ENCODE data around the gene FLRT2. TPM values are rescaled to one million over a fixed set of nuclear protein-coding genes. Genes with fewer than 3 reads are reported as not detected.

Gene FLRT2
- total RNA-seq, 1 experiment from 2014 or later, result 0.17 TPM

DNA sequence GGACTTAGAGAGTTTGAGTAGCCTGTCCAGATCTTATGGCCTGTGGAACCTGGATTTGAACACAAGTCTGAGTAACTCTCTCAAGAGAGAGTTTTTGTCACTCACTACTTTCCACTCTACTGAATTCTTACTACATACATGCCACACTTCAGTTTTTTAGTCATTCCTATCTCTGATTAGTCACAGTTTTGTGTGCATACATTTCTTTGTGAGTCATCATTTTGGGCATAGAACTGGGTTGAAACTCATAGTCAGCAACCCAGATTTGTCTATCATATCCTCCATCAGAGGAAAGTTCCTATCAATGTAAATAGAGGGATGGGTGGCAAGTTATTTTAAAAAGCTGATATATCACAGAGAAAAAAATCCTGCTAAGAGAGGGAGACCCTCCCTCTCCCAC lies 42.9 kb downstream of the FLRT2 start (continued):
- TF ChIP-seq EGR1 (IDR thresholded peaks at IDR 0.05; ENCODE audit: low read depth) (no peak), JUND (IDR thresholded peaks at IDR 0.05) (no peak), FOSL1 (IDR thresholded peaks at IDR 0.05; ENCODE audit: low read depth) (no peak), ZFX (IDR thresholded peaks at IDR 0.05) (no peak), CEBPB (IDR thresholded peaks at IDR 0.05; ENCODE audit: low read depth) (no peak), EZH2 (IDR thresholded peaks at IDR 0.05) (no peak), RAD21 (IDR thresholded peaks at IDR 0.05; ENCODE audit: low read depth) (no peak), POLR2A (IDR thresholded peaks at IDR 0.05; ENCODE audit: borderline replicate concordance, extremely low read depth, insufficient read depth, insufficient read length) (no peak), CBX3 (IDR thresholded peaks at IDR 0.05; ENCODE audit: low read depth) (no peak), TCF7L2 (IDR thresholded peaks at IDR 0.05; ENCODE audit: borderline replicate concordance, extremely low read depth, insufficient read depth, insufficient read length) (no peak)

DNA sequence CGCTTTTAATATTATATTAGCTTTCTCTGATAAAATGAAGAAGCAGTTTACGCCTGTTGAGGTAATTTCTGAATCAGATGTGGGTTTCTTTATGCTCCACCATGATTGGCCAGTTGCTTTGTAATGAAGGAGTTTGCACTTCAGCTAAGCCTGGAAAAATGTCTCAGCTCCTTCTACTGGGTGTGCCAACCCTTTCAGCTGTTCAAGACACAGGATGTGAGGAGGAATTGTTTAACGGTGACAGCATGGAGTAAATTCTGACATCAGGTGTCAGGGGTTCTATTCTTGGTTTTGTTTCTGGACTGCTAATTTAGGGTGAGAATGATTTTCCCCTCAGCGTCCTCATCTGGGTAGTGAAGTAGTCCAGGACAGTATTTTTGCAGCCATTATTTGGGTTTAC lies 43.5 kb downstream of the FLRT2 start:
- no peak for ATAC-seq
- peaks cover 10 to 14% of the 10 kb centered on the region in 2 experiments; a peak in 2 of 4 replicates for H3K9me3 ChIP-seq (ENCODE audit: control insufficient read depth in 1 of 2, insufficient read depth in 1 of 2, low read depth in 1 of 2, low read length in 2 of 2)
- H3K9ac ChIP-seq (ENCODE audit: low read length), result no peak overlapping the region
- H3K4me1 ChIP-seq (ENCODE audit: control insufficient read depth in 1 of 2, insufficient read depth in 2 of 2, low read length in 2 of 2), result no peaks in the 10 kb centered on the region
- no peaks in the 10 kb centered on the region for H3K27me3 ChIP-seq (ENCODE audit: insufficient read depth, low read length)
- H3K4me3 ChIP-seq (replicated peaks in 1 of 2; ENCODE audit: low read depth in 1 of 2, low read length in 2 of 2), result no peak overlapping the region
- no peak overlapping the region for H3K27ac ChIP-seq (ENCODE audit: low read depth, low read length)
- ChIA-PET RAD21 (ENCODE audit: low non-redundant PET in 1 of 2, low total read pairs in 2 of 2, uncharacterized antibody in 2 of 2, unreplicated experiment in 2 of 2) (no interaction called here), CTCF (no interaction called here), POLR2A (no interaction called here)
- H3K9me2 ChIP-seq (ENCODE audit: insufficient read depth), result no peaks in the 10 kb centered on the region
- BruUV-seq (replicated peaks), result no TSS peak
- H3K4me2 ChIP-seq (ENCODE audit: low read length), result no peak overlapping the region
- H2AFZ ChIP-seq (ENCODE audit: low read depth, low read length, poor library complexity, severe bottlenecking), result no peak overlapping the region
- H3K79me2 ChIP-seq (ENCODE audit: insufficient read depth, low read length), result no peaks in the 10 kb centered on the region
- H3K36me3 ChIP-seq (ENCODE audit: control insufficient read depth in 1 of 2, insufficient read depth in 2 of 2, low read length in 2 of 2), result no peaks in the 10 kb centered on the region
- no peaks in the 10 kb centered on the region for H4K20me1 ChIP-seq (ENCODE audit: insufficient read depth)
- DNase-seq (ENCODE audit: low read depth, low spot score), result no peak
- intact Hi-C loops (cut with micrococcal nuclease), result no loop called here
- TF ChIP-seq, protein P1, sequence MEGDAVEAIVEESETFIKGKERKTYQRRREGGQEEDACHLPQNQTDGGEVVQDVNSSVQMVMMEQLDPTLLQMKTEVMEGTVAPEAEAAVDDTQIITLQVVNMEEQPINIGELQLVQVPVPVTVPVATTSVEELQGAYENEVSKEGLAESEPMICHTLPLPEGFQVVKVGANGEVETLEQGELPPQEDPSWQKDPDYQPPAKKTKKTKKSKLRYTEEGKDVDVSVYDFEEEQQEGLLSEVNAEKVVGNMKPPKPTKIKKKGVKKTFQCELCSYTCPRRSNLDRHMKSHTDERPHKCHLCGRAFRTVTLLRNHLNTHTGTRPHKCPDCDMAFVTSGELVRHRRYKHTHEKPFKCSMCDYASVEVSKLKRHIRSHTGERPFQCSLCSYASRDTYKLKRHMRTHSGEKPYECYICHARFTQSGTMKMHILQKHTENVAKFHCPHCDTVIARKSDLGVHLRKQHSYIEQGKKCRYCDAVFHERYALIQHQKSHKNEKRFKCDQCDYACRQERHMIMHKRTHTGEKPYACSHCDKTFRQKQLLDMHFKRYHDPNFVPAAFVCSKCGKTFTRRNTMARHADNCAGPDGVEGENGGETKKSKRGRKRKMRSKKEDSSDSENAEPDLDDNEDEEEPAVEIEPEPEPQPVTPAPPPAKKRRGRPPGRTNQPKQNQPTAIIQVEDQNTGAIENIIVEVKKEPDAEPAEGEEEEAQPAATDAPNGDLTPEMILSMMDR (IDR thresholded peaks at IDR 0.05 in 2 of 3, conservative IDR thresholded peaks at IDR 0.05 in 1 of 3; ENCODE audit: borderline replicate concordance in 1 of 3, insufficient read depth in 1 of 3, low read depth in 2 of 3, low read length in 2 of 3), result no peak
- TF ChIP-seq, protein P2, sequence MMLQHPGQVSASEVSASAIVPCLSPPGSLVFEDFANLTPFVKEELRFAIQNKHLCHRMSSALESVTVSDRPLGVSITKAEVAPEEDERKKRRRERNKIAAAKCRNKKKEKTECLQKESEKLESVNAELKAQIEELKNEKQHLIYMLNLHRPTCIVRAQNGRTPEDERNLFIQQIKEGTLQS (IDR thresholded peaks at IDR 0.05), result no peak
- TF ChIP-seq POLR2AphosphoS5 (IDR thresholded peaks at IDR 0.05; ENCODE audit: low read depth, low read length) (no peak), YY1 (IDR thresholded peaks at IDR 0.05; ENCODE audit: extremely low read depth, insufficient replicate concordance, low read depth, low read length) (no peak), ZFX (IDR thresholded peaks at IDR 0.05) (no peak), FOSL1 (IDR thresholded peaks at IDR 0.05; ENCODE audit: low read depth) (no peak), TCF7L2 (IDR thresholded peaks at IDR 0.05; ENCODE audit: borderline replicate concordance, extremely low read depth, insufficient read depth, insufficient read length) (no peak), POLR2A (IDR thresholded peaks at IDR 0.05; ENCODE audit: borderline replicate concordance, extremely low read depth, insufficient read depth, insufficient read length) (no peak), SIN3A (IDR thresholded peaks at IDR 0.05; ENCODE audit: low read depth) (no peak), JUND (IDR thresholded peaks at IDR 0.05) (no peak), SP1 (IDR thresholded peaks at IDR 0.05; ENCODE audit: low read depth) (no peak), EZH2 (IDR thresholded peaks at IDR 0.05) (no peak), RAD21 (IDR thresholded peaks at IDR 0.05; ENCODE audit: low read depth) (no peak), CBX3 (IDR thresholded peaks at IDR 0.05; ENCODE audit: low read depth) (no peak), CEBPB (IDR thresholded peaks at IDR 0.05; ENCODE audit: low read depth) (no peak)
- TF ChIP-seq, protein P3, sequence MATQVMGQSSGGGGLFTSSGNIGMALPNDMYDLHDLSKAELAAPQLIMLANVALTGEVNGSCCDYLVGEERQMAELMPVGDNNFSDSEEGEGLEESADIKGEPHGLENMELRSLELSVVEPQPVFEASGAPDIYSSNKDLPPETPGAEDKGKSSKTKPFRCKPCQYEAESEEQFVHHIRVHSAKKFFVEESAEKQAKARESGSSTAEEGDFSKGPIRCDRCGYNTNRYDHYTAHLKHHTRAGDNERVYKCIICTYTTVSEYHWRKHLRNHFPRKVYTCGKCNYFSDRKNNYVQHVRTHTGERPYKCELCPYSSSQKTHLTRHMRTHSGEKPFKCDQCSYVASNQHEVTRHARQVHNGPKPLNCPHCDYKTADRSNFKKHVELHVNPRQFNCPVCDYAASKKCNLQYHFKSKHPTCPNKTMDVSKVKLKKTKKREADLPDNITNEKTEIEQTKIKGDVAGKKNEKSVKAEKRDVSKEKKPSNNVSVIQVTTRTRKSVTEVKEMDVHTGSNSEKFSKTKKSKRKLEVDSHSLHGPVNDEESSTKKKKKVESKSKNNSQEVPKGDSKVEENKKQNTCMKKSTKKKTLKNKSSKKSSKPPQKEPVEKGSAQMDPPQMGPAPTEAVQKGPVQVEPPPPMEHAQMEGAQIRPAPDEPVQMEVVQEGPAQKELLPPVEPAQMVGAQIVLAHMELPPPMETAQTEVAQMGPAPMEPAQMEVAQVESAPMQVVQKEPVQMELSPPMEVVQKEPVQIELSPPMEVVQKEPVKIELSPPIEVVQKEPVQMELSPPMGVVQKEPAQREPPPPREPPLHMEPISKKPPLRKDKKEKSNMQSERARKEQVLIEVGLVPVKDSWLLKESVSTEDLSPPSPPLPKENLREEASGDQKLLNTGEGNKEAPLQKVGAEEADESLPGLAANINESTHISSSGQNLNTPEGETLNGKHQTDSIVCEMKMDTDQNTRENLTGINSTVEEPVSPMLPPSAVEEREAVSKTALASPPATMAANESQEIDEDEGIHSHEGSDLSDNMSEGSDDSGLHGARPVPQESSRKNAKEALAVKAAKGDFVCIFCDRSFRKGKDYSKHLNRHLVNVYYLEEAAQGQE (IDR thresholded peaks at IDR 0.05; ENCODE audit: low read depth), result no peak
- TF ChIP-seq, protein P4, sequence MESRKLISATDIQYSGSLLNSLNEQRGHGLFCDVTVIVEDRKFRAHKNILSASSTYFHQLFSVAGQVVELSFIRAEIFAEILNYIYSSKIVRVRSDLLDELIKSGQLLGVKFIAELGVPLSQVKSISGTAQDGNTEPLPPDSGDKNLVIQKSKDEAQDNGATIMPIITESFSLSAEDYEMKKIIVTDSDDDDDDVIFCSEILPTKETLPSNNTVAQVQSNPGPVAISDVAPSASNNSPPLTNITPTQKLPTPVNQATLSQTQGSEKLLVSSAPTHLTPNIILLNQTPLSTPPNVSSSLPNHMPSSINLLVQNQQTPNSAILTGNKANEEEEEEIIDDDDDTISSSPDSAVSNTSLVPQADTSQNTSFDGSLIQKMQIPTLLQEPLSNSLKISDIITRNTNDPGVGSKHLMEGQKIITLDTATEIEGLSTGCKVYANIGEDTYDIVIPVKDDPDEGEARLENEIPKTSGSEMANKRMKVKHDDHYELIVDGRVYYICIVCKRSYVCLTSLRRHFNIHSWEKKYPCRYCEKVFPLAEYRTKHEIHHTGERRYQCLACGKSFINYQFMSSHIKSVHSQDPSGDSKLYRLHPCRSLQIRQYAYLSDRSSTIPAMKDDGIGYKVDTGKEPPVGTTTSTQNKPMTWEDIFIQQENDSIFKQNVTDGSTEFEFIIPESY (IDR thresholded peaks at IDR 0.05; ENCODE audit: extremely low read depth, insufficient replicate concordance, low read length), result no peak

All from HCT116 (cell line).